ENCODE data around the gene BLM.
"Not testable (repeated sequence)": the region's sequence is repeated elsewhere in the genome, so short reads cannot be mapped to it uniquely, and the experiment has no call there.

Gene BLM

DNA sequence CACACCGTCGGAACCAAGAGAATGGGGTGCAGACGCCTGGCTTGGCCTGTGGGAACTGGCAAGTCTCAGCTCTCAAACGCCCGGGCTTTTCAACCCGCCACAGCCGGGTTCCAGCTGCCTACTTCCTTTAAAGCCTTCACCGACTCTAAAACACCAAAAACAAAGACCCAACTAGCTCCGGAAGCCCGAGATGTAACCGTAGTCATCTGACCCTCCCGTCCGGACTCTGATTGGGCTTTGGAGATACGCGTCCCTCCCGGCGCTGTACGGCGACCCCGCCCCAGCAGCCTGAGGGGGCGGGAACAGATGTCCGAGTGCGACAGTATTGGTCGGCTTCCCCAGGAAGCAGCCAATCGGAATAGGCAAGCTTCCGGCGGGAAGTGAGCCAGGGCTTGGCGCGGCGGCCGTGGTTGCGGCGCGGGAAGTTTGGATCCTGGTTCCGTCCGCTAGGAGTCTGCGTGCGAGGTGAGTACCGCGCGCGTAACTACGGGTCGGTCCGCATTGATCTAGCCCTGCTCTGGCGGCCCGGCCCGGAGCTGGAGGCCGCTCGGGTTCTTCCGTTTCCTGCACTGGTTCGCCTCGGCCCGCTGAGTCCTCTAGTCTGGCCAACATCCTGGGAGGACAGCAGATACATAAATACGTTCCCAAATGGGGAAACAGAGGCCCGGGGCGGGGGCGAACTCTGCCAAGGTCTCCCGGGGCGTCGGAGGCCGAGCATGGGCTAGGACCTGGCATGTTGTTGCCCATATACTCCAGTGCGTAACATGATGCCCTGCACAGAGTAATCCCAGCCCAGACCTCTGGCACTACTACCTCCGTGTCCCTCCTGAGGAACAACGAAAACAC is at the start of gene BLM:
Gene BLM, plus strand, starts transcription at position 371 of the 846 bp plus-strand sequence. CDS start 30,047 bp downstream, outside the sequence.
- DNase-seq: peak; percentile 97

- not testable (repeated sequence) for DNase-seq
Measured at GRCh38 chr15:90667755-90668345, 49.3 kb upstream of the BLM start.

DNA sequence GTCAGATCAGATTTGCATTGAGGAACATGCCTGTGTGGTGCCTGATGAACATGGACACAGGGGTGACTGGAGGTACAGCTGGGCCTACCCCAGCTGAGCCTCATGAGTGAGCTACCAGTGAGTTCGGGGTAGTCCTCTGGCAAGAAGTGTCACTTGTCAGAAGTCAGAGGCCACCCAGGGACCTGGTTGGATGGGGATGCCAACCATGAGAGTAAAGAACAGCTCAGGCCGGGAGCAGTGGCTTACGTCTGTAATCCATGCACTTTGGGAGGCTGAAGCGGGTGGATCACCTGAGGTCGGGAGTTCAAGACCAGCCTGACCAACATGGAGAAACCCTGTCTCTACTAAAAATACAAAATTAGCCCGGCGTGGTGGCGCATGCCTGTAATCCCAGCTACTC is 46.5 kb upstream of the BLM start:
- not testable (repeated sequence) for DNase-seq

- no peak for DNase-seq
Measured at GRCh38 chr15:90671216-90671615, 45.9 kb upstream of the BLM start.

GRCh38 chr15:90673357-90673756 is 43.8 kb upstream of the BLM start:
- not testable (repeated sequence) for DNase-seq

GRCh38 chr15:90674476-90674875 is 42.7 kb upstream of the BLM start:
- no peak for DNase-seq

GRCh38 chr15:90675464-90675863 is 41.7 kb upstream of the BLM start:
- DNase-seq: no peak

DNA sequence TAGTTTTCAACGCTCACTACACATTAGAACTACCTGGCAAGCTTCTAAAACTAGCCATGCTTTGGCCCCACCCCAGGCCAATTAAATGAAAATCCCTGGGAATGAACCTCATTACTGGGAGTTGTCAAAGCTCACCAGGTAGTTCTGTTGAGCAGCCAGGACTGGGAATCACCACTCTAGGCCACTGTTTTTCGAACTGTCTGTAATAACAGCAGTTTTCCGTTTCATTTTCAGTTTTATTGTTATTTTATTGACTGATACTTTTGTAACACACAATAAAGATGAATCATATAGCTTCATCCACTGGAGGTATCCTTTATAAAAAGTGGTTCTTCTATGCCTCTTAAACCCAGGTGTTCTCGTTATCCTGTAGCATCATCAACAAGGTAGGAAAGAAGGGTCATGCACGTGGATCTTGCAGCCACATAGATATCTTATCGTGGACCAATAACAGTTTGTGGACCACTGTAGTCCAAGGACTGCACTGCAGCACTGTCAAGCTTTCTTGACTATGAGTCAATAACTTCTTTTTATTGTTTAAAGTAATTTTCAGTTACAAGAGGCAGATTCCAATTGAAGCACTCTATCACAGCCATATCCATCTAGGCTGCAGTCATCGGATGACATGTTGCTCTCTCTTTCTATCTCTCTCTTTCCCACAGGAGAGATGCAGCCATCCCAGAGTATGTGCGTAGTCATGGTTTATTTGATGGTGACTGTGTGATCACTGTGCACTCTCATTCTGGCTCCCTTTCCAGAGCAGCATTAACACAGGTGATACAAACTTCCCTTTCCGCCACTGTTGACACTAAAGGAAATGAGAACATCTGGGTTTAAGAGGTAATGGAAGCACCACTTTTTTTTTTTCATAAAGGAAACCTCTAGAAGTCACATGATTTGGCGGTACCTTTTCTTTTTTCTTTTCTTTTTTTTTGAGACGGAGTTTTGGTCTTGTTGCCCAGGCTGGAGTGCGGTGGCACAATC is 39.0 kb upstream of the BLM start:
- DNase-seq: peak in 1 of 2 donors; percentile 44

GRCh38 chr15:90679959-90680358 is 37.2 kb upstream of the BLM start:
- DNase-seq: no peak

DNA sequence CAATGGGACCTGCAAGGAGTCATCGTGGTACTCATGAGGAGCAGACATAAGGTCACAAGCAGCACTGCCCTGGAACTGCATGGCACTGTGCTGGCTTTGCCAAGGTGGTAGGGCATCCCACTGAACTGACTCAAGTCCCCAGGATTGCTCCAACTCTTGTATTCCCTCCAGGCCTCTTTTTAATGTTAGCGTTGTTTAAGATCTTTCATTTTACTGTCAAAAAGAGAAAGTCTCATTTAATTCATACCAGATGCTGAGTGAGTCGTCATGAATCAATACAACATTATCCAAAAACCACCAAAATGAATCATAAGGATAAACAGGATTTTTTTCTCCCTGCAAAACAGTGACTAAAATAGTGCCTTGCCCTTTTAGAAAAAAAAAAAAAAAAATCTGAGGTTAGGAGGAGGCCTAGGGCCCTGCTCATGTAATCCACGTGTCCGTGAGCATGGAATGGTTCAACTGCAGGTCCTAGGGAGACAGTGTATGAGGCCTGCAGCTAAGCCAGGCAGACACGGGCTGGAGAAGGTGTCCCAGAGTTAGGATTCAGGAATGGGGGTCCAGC is 36.7 kb upstream of the BLM start:
- no peak for DNase-seq

- DNase-seq: no peak
Measured at GRCh38 chr15:90681056-90681455, 36.1 kb upstream of the BLM start.

DNA sequence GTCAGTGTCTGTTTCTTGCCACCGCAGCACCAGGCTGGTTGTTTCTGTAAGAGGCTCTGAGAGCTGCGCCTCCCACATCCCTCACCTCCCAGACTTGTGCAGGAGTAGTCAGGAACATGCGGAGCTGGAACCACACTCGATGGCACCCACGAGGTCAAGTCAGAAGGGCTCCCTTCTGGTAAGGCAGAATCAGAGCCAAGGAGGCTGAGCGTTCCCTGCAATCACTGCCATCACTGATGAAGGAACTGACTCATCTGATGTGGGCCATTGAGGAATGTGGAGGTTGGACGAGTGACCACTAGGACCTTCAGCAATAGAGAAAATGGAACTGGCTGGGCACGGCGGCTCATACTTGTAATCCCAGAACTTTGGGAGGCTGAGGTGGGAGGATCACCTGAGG is 35.7 kb upstream of the BLM start:
- no peak for DNase-seq

- no peak for DNase-seq
Measured at GRCh38 chr15:90683371-90683770, 33.8 kb upstream of the BLM start.

DNA sequence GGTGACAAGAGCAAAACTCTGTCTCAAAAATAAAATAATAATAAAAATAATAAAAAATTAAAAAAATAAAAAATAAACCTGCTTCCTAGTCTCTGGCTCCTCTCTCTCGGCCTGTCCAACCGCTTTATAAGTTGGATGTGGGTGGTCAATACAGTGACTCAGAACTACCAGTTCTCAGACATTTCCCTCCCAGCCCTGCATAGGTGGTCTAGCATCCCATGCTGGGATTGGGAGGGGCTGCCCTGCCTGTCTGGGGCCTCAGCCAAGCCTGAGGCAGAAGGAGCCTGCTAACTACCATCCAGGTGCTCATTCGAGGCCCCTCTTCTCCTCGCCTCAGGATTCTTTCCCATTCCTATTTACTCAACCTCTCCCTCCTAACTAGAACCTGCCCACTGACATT is 33.3 kb upstream of the BLM start:
- DNase-seq: no peak

GRCh38 chr15:90684281-90684680 is 32.9 kb upstream of the BLM start:
- no peak for DNase-seq

DNA sequence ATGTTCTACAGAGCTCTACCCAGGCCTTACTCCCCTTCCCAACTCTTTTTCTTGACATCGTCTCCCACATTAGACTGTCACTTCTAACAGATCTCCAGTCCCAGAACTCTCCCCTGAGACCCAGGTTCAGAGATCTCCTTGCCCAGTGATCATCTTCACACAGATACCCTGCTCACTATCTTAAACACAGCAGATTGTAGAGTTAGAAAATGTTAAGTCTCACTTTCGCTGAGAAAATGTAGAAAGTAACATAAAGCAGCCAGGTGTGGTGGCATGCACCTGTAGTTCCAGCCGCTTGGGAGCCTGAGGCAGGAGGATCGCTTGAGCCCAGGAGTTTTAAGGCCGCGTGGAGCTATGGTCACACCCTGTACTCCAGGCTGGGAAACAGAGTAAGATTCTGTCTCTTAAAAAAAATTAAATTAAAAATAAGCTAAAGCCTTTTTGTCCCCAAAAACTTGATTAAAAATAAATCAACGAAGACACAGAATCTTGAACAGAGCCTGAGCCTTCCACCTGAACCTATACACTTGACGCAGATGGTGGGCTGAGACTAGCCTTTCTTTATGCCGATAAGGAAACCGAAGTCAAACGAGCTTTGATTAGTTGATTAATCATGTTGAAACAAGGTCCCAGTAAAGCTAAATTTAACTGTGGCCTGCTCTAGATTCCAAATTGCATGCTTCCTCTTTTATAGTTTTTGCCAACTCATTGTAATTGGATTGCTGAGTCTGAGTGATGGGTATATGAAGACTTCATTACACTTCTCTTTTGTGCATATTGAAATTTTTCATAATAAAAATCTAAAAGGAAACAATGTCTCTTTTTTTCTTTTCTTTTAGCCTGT is 31.3 kb upstream of the BLM start:
- no peak for DNase-seq

DNA sequence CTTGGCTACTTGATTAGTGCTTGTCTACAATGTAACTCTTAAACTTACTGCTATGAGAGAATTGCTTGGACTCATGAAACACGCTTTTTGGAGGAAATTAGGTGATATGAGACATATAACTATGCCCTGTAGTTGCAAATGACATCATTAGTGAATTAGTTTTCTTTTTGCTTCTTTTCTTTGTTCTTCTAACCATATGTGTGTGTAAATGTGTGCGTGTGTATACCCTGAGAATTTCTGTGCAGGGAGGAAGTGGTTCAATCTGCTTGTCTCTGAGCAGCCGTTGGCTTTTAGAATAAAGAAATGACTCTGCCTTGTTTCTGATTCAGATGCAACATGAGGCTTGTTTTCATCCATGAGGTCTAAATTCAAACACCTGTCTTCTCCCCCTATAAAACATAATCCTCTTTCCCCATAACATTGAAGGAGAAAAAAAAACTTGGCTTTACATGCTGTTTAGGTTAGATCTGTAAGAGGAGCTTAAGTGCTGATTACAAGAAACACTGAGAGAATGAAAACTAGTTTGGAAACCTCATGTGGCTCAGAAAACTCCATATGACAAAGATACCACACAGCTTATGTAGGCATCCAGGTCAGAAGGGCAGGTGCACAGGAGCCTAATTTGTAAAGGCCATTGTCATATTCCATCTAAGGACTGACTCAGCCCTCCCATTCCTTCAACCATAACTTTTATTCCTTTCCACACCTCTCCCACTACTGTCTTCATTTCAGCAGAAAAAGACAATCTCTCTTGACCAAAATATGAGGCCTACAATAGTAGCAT is 30.5 kb upstream of the BLM start:
- DNase-seq: peak; percentile 16 to 42

GRCh38 chr15:90689326-90689961 is 27.7 kb upstream of the BLM start:
- not testable (repeated sequence) for DNase-seq

DNA sequence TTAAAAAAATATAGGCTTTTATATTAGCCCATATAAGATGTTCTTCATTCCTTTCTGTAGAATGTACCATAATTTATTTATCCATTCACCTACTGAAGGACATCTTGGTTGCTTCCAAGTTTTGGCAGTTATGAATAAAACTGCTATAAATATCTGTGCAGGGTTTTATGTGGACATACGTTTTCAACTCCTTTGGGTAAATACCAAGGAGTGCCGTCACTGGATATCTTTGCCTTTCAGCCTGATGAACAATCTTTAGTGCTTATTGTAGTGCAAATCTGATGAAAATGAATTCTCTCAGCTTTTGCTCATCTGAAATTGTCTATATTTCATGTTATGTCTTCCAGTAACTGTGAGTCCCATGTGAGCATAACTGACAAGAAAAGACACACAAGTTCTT is 26.6 kb upstream of the BLM start:
- no peak for DNase-seq

DNA sequence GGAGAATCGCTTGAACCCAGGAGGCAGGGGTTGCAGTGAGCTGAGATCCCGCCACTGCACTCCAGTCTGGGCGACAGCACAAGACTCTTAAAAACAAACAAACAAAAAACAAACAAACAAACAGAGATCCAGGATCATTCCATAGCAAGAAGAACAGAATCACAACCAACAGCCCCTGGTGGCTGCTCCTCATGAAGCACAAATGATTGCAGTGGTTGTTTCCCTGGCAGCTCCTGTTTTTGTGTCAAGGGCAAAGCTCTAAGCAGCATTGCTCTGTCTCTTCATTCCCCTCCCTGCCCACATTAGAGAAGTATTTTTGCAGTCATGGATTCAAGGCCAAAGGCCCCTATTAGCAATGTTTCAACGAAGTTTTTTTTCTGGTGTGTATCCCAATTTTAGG is 25.8 kb upstream of the BLM start:
- no peak for DNase-seq

Data from CD4-positive, alpha-beta T cell treated with Interleukin-4 for 1 hour (primary cell).